Osteoblast (primary cell): ENCODE results near the gene CD300LB. TPM values are rescaled to one million over a fixed set of nuclear protein-coding genes. Genes with fewer than 3 reads are reported as not detected.
"Not testable (repeated sequence)": the region's sequence is repeated elsewhere in the genome, so short reads cannot be mapped to it uniquely, and the experiment has no call there.

Source experiments
- DNase-seq: peaks from one replicate; pipeline ENCODE4 v3.0.0; 2011; ENCODE audit warnings: low spot score, mixed read lengths; ENCODE audit not compliant: insufficient read length; ENCODE audit errors: missing footprints
- H2AFZ ChIP-seq: 2 replicates; pipeline ENCODE4 v1.6.0; 2011; ENCODE audit warnings: mild to moderate bottlenecking, low read length
- H3K27ac ChIP-seq: 2 replicates; pipeline ENCODE4 v1.5.1; 2011; ENCODE audit warnings: mild to moderate bottlenecking, low read depth, low read length, moderate library complexity
- H3K27me3 ChIP-seq: 2 replicates; pipeline ENCODE4 v1.6.0; 2012; ENCODE audit warnings: mild to moderate bottlenecking, control low read depth, inconsistent platforms, low read length, moderate library complexity; ENCODE audit not compliant: insufficient read depth
- H3K36me3 ChIP-seq: 2 replicates; pipeline ENCODE4 v1.5.1; 2011; ENCODE audit warnings: mild to moderate bottlenecking, low read length, control low read depth, moderate library complexity; ENCODE audit not compliant: insufficient read depth
- H3K4me1 ChIP-seq: 2 replicates; pipeline ENCODE4 v1.5.1; 2011; ENCODE audit warnings: mild to moderate bottlenecking, low read length, control low read depth, moderate library complexity; ENCODE audit not compliant: insufficient read depth
- H3K4me2 ChIP-seq: 2 replicates; pipeline ENCODE4 v1.6.0; 2011; ENCODE audit warnings: mild to moderate bottlenecking, low read length; ENCODE audit not compliant: insufficient read depth
- H3K4me3 ChIP-seq: fragments of 200-600 bp; sonication (generic); 3 replicates; pipeline ENCODE4 v1.5.1; 2012; ENCODE audit warnings: mild to moderate bottlenecking, low read length, inconsistent platforms; ENCODE audit not compliant: insufficient read depth
- H3K79me2 ChIP-seq: 2 replicates; pipeline ENCODE4 v1.6.0; 2012; ENCODE audit warnings: mild to moderate bottlenecking, low read length, control low read depth, inconsistent platforms; ENCODE audit not compliant: insufficient read depth
- H3K9me3 ChIP-seq: 2 replicates; pipeline ENCODE4 v1.5.1; 2011; ENCODE audit warnings: low read depth, low read length, control low read depth
- H4K20me1 ChIP-seq: 2 replicates; pipeline ENCODE4 v1.6.0; 2012; ENCODE audit warnings: mild to moderate bottlenecking, low read length, control low read depth; ENCODE audit not compliant: insufficient read depth
- CTCF ChIP-seq: IDR thresholded peaks from 2 replicates; pipeline ENCODE4 v1.5.1; 2011; ENCODE audit warnings: mild to moderate bottlenecking, low read depth, low read length, moderate library complexity; ENCODE audit errors: extremely low read depth
- total RNA-seq: library from RNA; depleted of rRNA; stranded (reverse); fragments of >200 nt; gene quantifications from 2 replicates; pipeline ENCODE4 v1.2.3, GENCODE V29; 2012

CD300LB gene
- total RNA-seq, 1 donor: not detected

GRCh38 chr17:74522381-74523105 lies 8.7 kb downstream of the CD300LB start:
- no peaks in the 10 kb centered on the region for H3K36me3 ChIP-seq
- no peak overlapping the region for H3K4me3 ChIP-seq
- no peak overlapping the region for H3K4me2 ChIP-seq
- H3K27me3 ChIP-seq: no peaks in the 10 kb centered on the region
- no peaks in the 10 kb centered on the region for H3K4me1 ChIP-seq
- no peak for TF ChIP-seq CTCF
- H4K20me1 ChIP-seq: no peaks in the 10 kb centered on the region
- no peaks in the 10 kb centered on the region for H3K79me2 ChIP-seq
- H3K27ac ChIP-seq: no peak overlapping the region
- H3K9me3 ChIP-seq: peaks cover 2% of the 10 kb centered on the region
- H2AFZ ChIP-seq: no peak overlapping the region
- DNase-seq: no peak

- Histone ChIP-seq H2AFZ (no peak overlapping the region), H3K4me1 (no peaks in the 10 kb centered on the region), H3K4me2 (no peak overlapping the region), H3K9me3 (peaks cover 2% of the 10 kb centered on the region), H3K27me3 (no peaks in the 10 kb centered on the region), H3K79me2 (no peaks in the 10 kb centered on the region), H3K27ac (no peak overlapping the region), H3K36me3 (no peaks in the 10 kb centered on the region), H3K4me3 (no peak overlapping the region), H4K20me1 (no peaks in the 10 kb centered on the region)
- no peak for DNase-seq
- TF ChIP-seq CTCF: no peak
Measured at GRCh38 chr17:74521701-74522201, 9.5 kb downstream of the CD300LB start.

- TF ChIP-seq CTCF: no peak
- no peaks in the 10 kb centered on the region for H3K4me1 ChIP-seq
- H3K27ac ChIP-seq: no peak overlapping the region
- no peaks in the 10 kb centered on the region for H3K27me3 ChIP-seq
- no peaks in the 10 kb centered on the region for H3K36me3 ChIP-seq
- H3K4me2 ChIP-seq: no peak overlapping the region
- H3K4me3 ChIP-seq: no peak overlapping the region
- H2AFZ ChIP-seq: no peak overlapping the region
- no peaks in the 10 kb centered on the region for H4K20me1 ChIP-seq
- peaks cover 2% of the 10 kb centered on the region for H3K9me3 ChIP-seq
- no peaks in the 10 kb centered on the region for H3K79me2 ChIP-seq
- no peak for DNase-seq
Measured at GRCh38 chr17:74520790-74521480, 10.3 kb downstream of the CD300LB start.

GRCh38 chr17:74520016-74520434 lies 11.2 kb downstream of the CD300LB start:
- DNase-seq: no peak
- peaks cover 2% of the 10 kb centered on the region for H3K9me3 ChIP-seq
- no peaks in the 10 kb centered on the region for H3K36me3 ChIP-seq
- no peaks in the 10 kb centered on the region for H3K79me2 ChIP-seq
- H3K4me2 ChIP-seq: no peak overlapping the region
- no peaks in the 10 kb centered on the region for H3K27me3 ChIP-seq
- H4K20me1 ChIP-seq: no peaks in the 10 kb centered on the region
- no peak for TF ChIP-seq CTCF
- no peak overlapping the region for H3K27ac ChIP-seq
- no peak overlapping the region for H3K4me3 ChIP-seq
- H3K4me1 ChIP-seq: no peaks in the 10 kb centered on the region
- H2AFZ ChIP-seq: no peak overlapping the region

- H3K4me3 ChIP-seq, H3K4me1 ChIP-seq, H3K79me2 ChIP-seq, H3K27ac ChIP-seq, H3K4me2 ChIP-seq, H3K36me3 ChIP-seq, H2AFZ ChIP-seq, H3K27me3 ChIP-seq, DNase-seq, H3K9me3 ChIP-seq, H4K20me1 ChIP-seq: not testable (repeated sequence)
Measured at GRCh38 chr17:74518413-74518981, 12.8 kb downstream of the CD300LB start.
